Neural cell (in vitro differentiated cells): ENCODE data around the gene GATAD2A.

ENCODE experiments used
- EP300 ChIP-seq: fragments of 450-650 bp; conservative IDR thresholded peaks from 2 replicates; pipeline ENCODE4 v1.6.1; 2014; ENCODE audit warnings: antibody characterized with exemption, mild to moderate bottlenecking, moderate library complexity; ENCODE audit not compliant: poor library complexity, severe bottlenecking
- EZH2 ChIP-seq: fragments of 200-600, 300-800 bp; shearing (Covaris generic), sonication (generic); IDR thresholded peaks from 2 replicates; pipeline ENCODE4 v1.6.1; 2014; ENCODE audit warnings: antibody characterized with exemption, low read length, borderline replicate concordance, mild to moderate bottlenecking; ENCODE audit not compliant: insufficient read depth, poor library complexity, severe bottlenecking
- MXI1 ChIP-seq: fragments of 450-650 bp; conservative IDR thresholded peaks from 2 replicates; pipeline ENCODE4 v1.6.1; 2014; ENCODE audit warnings: antibody characterized with exemption, mild to moderate bottlenecking; ENCODE audit not compliant: poor library complexity, severe bottlenecking
- POLR2AphosphoS5 ChIP-seq: IDR thresholded peaks from 2 replicates; pipeline ENCODE4 v1.6.1; 2012
- RAD21 ChIP-seq: fragments of 450-650 bp; conservative IDR thresholded peaks from 2 replicates; pipeline ENCODE4 v1.6.1; 2014; ENCODE audit warnings: antibody characterized with exemption, mild to moderate bottlenecking, moderate library complexity
- TAF1 ChIP-seq: IDR thresholded peaks from 2 replicates; pipeline ENCODE4 v1.6.1; 2012; ENCODE audit warnings: low read depth
- TF ChIP-seq, protein P1 (sequence below): fragments of 450-650 bp; IDR thresholded peaks from 2 replicates; pipeline ENCODE4 v1.5.1; 2014; ENCODE audit warnings: antibody characterized with exemption, mild to moderate bottlenecking, moderate library complexity; ENCODE audit not compliant: poor library complexity, severe bottlenecking
- TF ChIP-seq, protein P2 (sequence below): IDR thresholded peaks from 2 replicates; pipeline ENCODE4 v1.6.1; 2012; ENCODE audit warnings: borderline replicate concordance

DNA sequence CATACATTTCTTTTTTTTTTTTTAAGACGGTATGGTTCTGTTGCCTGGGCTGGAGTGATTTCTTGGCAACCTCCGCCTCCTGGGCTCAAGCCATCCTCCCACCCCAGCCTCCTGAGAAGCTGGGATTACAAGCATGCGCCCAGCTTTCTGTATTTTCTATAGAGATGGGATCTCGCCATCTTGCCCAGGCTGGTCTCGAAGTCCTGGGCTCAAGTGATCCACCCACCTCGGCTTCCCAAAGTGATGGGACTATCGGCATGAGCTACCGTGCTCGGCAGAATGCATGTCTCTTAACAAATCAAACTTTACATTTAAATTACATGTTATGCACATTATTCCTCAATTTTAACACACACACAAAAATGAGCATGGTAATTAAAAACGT is 111.8 kb downstream of the GATAD2A start:
- TF ChIP-seq, protein P1, sequence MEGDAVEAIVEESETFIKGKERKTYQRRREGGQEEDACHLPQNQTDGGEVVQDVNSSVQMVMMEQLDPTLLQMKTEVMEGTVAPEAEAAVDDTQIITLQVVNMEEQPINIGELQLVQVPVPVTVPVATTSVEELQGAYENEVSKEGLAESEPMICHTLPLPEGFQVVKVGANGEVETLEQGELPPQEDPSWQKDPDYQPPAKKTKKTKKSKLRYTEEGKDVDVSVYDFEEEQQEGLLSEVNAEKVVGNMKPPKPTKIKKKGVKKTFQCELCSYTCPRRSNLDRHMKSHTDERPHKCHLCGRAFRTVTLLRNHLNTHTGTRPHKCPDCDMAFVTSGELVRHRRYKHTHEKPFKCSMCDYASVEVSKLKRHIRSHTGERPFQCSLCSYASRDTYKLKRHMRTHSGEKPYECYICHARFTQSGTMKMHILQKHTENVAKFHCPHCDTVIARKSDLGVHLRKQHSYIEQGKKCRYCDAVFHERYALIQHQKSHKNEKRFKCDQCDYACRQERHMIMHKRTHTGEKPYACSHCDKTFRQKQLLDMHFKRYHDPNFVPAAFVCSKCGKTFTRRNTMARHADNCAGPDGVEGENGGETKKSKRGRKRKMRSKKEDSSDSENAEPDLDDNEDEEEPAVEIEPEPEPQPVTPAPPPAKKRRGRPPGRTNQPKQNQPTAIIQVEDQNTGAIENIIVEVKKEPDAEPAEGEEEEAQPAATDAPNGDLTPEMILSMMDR, result no peak
- no peak for TF ChIP-seq POLR2AphosphoS5
- no peak for TF ChIP-seq TAF1
- no peak for TF ChIP-seq RAD21
- no peak for TF ChIP-seq EP300
- TF ChIP-seq, protein P2, sequence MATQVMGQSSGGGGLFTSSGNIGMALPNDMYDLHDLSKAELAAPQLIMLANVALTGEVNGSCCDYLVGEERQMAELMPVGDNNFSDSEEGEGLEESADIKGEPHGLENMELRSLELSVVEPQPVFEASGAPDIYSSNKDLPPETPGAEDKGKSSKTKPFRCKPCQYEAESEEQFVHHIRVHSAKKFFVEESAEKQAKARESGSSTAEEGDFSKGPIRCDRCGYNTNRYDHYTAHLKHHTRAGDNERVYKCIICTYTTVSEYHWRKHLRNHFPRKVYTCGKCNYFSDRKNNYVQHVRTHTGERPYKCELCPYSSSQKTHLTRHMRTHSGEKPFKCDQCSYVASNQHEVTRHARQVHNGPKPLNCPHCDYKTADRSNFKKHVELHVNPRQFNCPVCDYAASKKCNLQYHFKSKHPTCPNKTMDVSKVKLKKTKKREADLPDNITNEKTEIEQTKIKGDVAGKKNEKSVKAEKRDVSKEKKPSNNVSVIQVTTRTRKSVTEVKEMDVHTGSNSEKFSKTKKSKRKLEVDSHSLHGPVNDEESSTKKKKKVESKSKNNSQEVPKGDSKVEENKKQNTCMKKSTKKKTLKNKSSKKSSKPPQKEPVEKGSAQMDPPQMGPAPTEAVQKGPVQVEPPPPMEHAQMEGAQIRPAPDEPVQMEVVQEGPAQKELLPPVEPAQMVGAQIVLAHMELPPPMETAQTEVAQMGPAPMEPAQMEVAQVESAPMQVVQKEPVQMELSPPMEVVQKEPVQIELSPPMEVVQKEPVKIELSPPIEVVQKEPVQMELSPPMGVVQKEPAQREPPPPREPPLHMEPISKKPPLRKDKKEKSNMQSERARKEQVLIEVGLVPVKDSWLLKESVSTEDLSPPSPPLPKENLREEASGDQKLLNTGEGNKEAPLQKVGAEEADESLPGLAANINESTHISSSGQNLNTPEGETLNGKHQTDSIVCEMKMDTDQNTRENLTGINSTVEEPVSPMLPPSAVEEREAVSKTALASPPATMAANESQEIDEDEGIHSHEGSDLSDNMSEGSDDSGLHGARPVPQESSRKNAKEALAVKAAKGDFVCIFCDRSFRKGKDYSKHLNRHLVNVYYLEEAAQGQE, result no peak
- no peak for TF ChIP-seq EZH2
- TF ChIP-seq MXI1, result no peak
